K562 (cell line): ENCODE data around the gene COL23A1. TPM values are rescaled to one million over a fixed set of nuclear protein-coding genes. Genes with fewer than 3 reads are reported as not detected.

ENCODE experiments used
- ATAC-seq: fragments of 200-7000 bp; cut with Tn5 transposase; 3 replicates; pipeline ENCODE4 v1.9.1; 2020; ENCODE audit warnings: moderate library complexity
- BruUV-seq: library from RNA; stranded (reverse); fragments of 400-500 nt; replicated peaks from 2 replicates; lab custom pipeline; 2021; lab: Mats Ljungman, UMichigan
- CTCF ChIA-PET: fragments of 300-600 bp; formaldehyde crosslinking; extraction: SDS; loops from one replicate; lab custom pipeline; 2021; ENCODE audit warnings: low intra/inter-chr PET ratio; lab: Yijun Ruan, JAX
- POLR2A ChIA-PET: fragments of 300-600, 350-650 bp; sonication (Branson Sonifier 250); formaldehyde crosslinking; extraction: SDS; loops from one replicate; lab custom pipeline; 2021; ENCODE audit warnings: antibody characterized with exemption, inconsistent platforms; lab: Yijun Ruan, JAX
- DNase-seq, 4 experiments: peaks; one replicate each; pipeline versions ENCODE4 v3.0.0 to v3.0.0-alpha.2; 2011 to 2018; ENCODE audit warnings: low spot score in 3 of 4, mixed read lengths in 3 of 4; ENCODE audit errors: extremely low read depth in 1 of 4
- FAIRE-seq: peaks from 2 replicates; lab custom pipeline; 2011; peaks lifted over from hg19 to GRCh38; lab: Jason Lieb, UNC
- H2AFZ ChIP-seq: 2 replicates; pipeline ENCODE4 v1.6.0; 2011; ENCODE audit warnings: low read depth, low read length, control low read depth, inconsistent platforms
- H3K27ac ChIP-seq: fragments of 200-600 bp; 3 replicates; pipeline ENCODE4 v1.8.0; 2011; ENCODE audit warnings: low read depth, mild to moderate bottlenecking, control low read depth, inconsistent platforms, low read length, moderate library complexity, mixed read lengths; ENCODE audit errors: extremely low read depth
- H3K27me3 ChIP-seq, 2 experiments: fragments of 300-600 bp in 1 of 2; 2 replicates in 1 of 2; 3 replicates in 1 of 2; pipeline versions ENCODE4 v1.6.0 to v1.8.0; 2011; ENCODE audit warnings: inconsistent platforms in 2 of 2, low read length in 2 of 2, mild to moderate bottlenecking in 1 of 2, mixed read lengths in 1 of 2, moderate library complexity in 1 of 2; ENCODE audit not compliant: control insufficient read depth in 2 of 2, insufficient read depth in 2 of 2
- H3K36me3 ChIP-seq: fragments of 300-600 bp; 3 replicates; pipeline ENCODE4 v1.8.0; 2011; ENCODE audit warnings: mild to moderate bottlenecking, low read length, inconsistent platforms; ENCODE audit not compliant: control insufficient read depth, insufficient read depth
- H3K4me1 ChIP-seq, 2 experiments: fragments of 200-600 bp in 1 of 2; replicated peaks in 1 of 2; 2 replicates in 1 of 2; 3 replicates in 1 of 2; pipeline versions ENCODE4 v1.5.1 to v1.8.0; 2011; ENCODE audit warnings: inconsistent platforms in 2 of 2, low read length in 2 of 2, mild to moderate bottlenecking in 1 of 2, mixed read lengths in 1 of 2, moderate library complexity in 1 of 2; ENCODE audit not compliant: control insufficient read depth in 2 of 2, insufficient read depth in 2 of 2
- H3K4me2 ChIP-seq: 2 replicates; pipeline ENCODE4 v1.6.1; 2011; ENCODE audit warnings: low read length, control low read depth, inconsistent platforms, mixed read lengths; ENCODE audit not compliant: insufficient read depth
- H3K4me3 ChIP-seq: fragments of 200-600 bp; sonication (generic), shearing (Covaris generic); 2 replicates; pipeline ENCODE4 v1.5.1; 2016; ENCODE audit warnings: control low read depth, inconsistent platforms
- H3K79me2 ChIP-seq: fragments of 200-600 bp; 3 replicates; pipeline ENCODE4 v1.8.0; 2011; ENCODE audit warnings: low read length, inconsistent platforms; ENCODE audit not compliant: control insufficient read depth, insufficient read depth
- H3K9ac ChIP-seq, 2 experiments: 2 replicates each; pipeline versions ENCODE4 v1.6.0 to v1.6.1; 2011; ENCODE audit warnings: low read depth in 2 of 2, low read length in 2 of 2, control low read depth in 1 of 2, inconsistent platforms in 1 of 2, mild to moderate bottlenecking in 1 of 2, mixed read lengths in 1 of 2; ENCODE audit not compliant: insufficient read depth in 1 of 2
- H3K9me1 ChIP-seq: one replicate; pipeline ENCODE4 v1.6.0; 2011; ENCODE audit warnings: inconsistent platforms, mild to moderate bottlenecking, low read length, moderate library complexity; ENCODE audit not compliant: control insufficient read depth, insufficient read depth
- H3K9me3 ChIP-seq: replicated peaks from 2 replicates; pipeline ENCODE4 v1.5.1; 2011; ENCODE audit warnings: low read depth, low read length, inconsistent platforms; ENCODE audit not compliant: control insufficient read depth, insufficient read depth
- H4K20me1 ChIP-seq: replicated peaks from 2 replicates; pipeline ENCODE4 v1.6.1; 2011; ENCODE audit warnings: low read length, inconsistent platforms, mixed read lengths; ENCODE audit not compliant: control insufficient read depth, insufficient read depth
- CXXC5 ChIP-seq: fragments of 250-450 bp; sonication (Bioruptor Pico); IDR thresholded peaks from 2 replicates; pipeline ENCODE4 v1.8.0; 2022; ENCODE audit warnings: inconsistent platforms, mild to moderate bottlenecking, moderate library complexity
- E2F3 ChIP-seq: fragments of 250-450 bp; sonication (Bioruptor Pico); IDR thresholded peaks from 2 replicates; pipeline ENCODE4 v1.4.0; 2020; ENCODE audit warnings: mild to moderate bottlenecking
- HDAC6 ChIP-seq: IDR thresholded peaks from 2 replicates; pipeline ENCODE4 v1.6.1; 2012; ENCODE audit warnings: low read depth, mild to moderate bottlenecking, control low read depth, inconsistent platforms, low read length, moderate library complexity
- HNRNPUL1 ChIP-seq: fragments of 200-400 bp; formaldehyde crosslinking; IDR thresholded peaks from 2 replicates; pipeline ENCODE4 v1.6.1; 2017; ENCODE audit warnings: low read length
- MXI1 ChIP-seq: IDR thresholded peaks from 2 replicates; pipeline ENCODE4 v1.6.1; 2011; ENCODE audit warnings: low read depth, mild to moderate bottlenecking, improper control_type of control experiment, low read length
- NFXL1 ChIP-seq: fragments of 450-650 bp; formaldehyde crosslinking; IDR thresholded peaks from 2 replicates; pipeline ENCODE4 v1.4.0; 2021; ENCODE audit warnings: mild to moderate bottlenecking
- POLR3G ChIP-seq: IDR thresholded peaks from 2 replicates; pipeline ENCODE4 v1.6.1; 2011; ENCODE audit not compliant: insufficient read length, insufficient replicate concordance; ENCODE audit errors: extremely low read depth
- TCFL5 ChIP-seq: fragments of 250-450 bp; sonication (Bioruptor Pico); conservative IDR thresholded peaks from 2 replicates; pipeline ENCODE4 v1.6.1; 2021; ENCODE audit warnings: mild to moderate bottlenecking, moderate library complexity, matching md5 sums
- TGIF2 ChIP-seq: sonication (generic); formaldehyde crosslinking; IDR thresholded peaks from 2 replicates; pipeline ENCODE4 v1.8.1; 2022; ENCODE audit warnings: mild to moderate bottlenecking, missing genetic modification reagents, moderate library complexity
- TRIM28 ChIP-seq: fragments of 450-650 bp; IDR thresholded peaks from 2 replicates; pipeline ENCODE4 v1.6.1; 2017
- ZNF561 ChIP-seq: fragments of 450-650 bp; formaldehyde crosslinking; conservative IDR thresholded peaks from 2 replicates; pipeline ENCODE4 v1.4.0; 2020; ENCODE audit warnings: mild to moderate bottlenecking, moderate library complexity
- WGBS: fragments of 100-300 bp; shearing (Covaris generic); methylation state at CpG from one replicate; pipeline ENCODE4 v1.1.6; 2016; ENCODE audit warnings: low coverage, mixed read lengths; ENCODE audit not compliant: insufficient coverage; ENCODE audit errors: missing lambda C conversion rate; 5-methylcytosine and 5-hydroxymethylcytosine counted together
- in situ Hi-C: fragments of 300-500 bp; cut with MboI; formaldehyde crosslinking; loops from 4 replicates; pipeline ENCODE4 v1.15.0; 2018; ENCODE audit warnings: inconsistent platforms, mixed read lengths
- intact Hi-C: fragments of 100-400 bp; cut with micrococcal nuclease; formaldehyde crosslinking; loops from 2 replicates; pipeline ENCODE4 v1.14.2; 2022
- polyA plus RNA-seq, 8 experiments: library from polyadenylated mRNA; depleted of rRNA in 4 of 8; stranded (reverse) in 5 of 8; unstranded in 3 of 8; fragments of >200 nt; fragmentation: Nextera tagmentation in 2 of 8; fragmentation: Illumina TruSeq in 1 of 8; extraction: Ambion mirVana in 2 of 8; extraction: Trizol in 1 of 8; gene quantifications; 2 replicates each; pipeline versions ENCODE4 v1.2.1 to v1.2.3, GENCODE V29; 2011 to 2014; ENCODE audit warnings: inconsistent platforms in 1 of 8, missing spikeins in 1 of 8
- total RNA-seq, 7 experiments: library from RNA; depleted of rRNA in 6 of 7; stranded (reverse); fragments of >200 nt in 6 of 7; fragmentation: Illumina TruSeq in 2 of 7; extraction: Trizol in 2 of 7; gene quantifications; 2 replicates each; pipeline versions ENCODE4 v1.2.1 to v1.2.3, GENCODE V29; 2011 to 2021; ENCODE audit warnings: low replicate concordance in 1 of 7

Gene COL23A1
- total and polyA plus RNA-seq, 9 of the 15 experiments (the other 6 are each of a cell fraction or from before 2014, with no cell fraction given) = 0.09 TPM; not detected in 8

- no peak overlapping the region for H3K4me2 ChIP-seq
- H4K20me1 ChIP-seq = no peaks in the 10 kb centered on the region
- H3K27me3 ChIP-seq = peaks cover 2 to 37% of the 10 kb centered on the region in 2 experiments; a peak in 4 of 5 replicates
- DNase-seq (no peak), FAIRE-seq (no peak), ATAC-seq (no peak)
- POLR2A ChIA-PET = no interaction called here
- 26% methylated on average over 7 of the region's 9 CpGs for WGBS
- H3K9me1 ChIP-seq = no peaks in the 10 kb centered on the region
- in situ Hi-C loops = no loop called here
- no peaks in the 10 kb centered on the region for H3K9me3 ChIP-seq
- peaks cover 0 to 5% of the 10 kb centered on the region in 2 experiments; a peak in 2 of 5 replicates for H3K4me1 ChIP-seq
- no peak overlapping the region for H3K27ac ChIP-seq
- H3K36me3 ChIP-seq = no peaks in the 10 kb centered on the region
- no peak overlapping the region for H3K4me3 ChIP-seq
- BruUV-seq = no TSS peak
- CTCF ChIA-PET = no interaction called here
- H3K79me2 ChIP-seq = no peaks in the 10 kb centered on the region
- H3K9ac ChIP-seq = no peak overlapping the region
- TF ChIP-seq POLR3G = no peak
- TF ChIP-seq CXXC5 (CRISPR knock-in tag) = no peak
- no peak overlapping the region for H2AFZ ChIP-seq
- intact Hi-C loops = no loop called here
Measured at GRCh38 chr5:178548746-178549145, 41.4 kb downstream of the COL23A1 start.

GRCh38 chr5:178547753-178548415 is 42.3 kb downstream of the COL23A1 start:
- Histone ChIP-seq H3K9me1 (no peaks in the 10 kb centered on the region), H3K79me2 (no peaks in the 10 kb centered on the region), H3K4me3 (no peak overlapping the region), H3K27me3 (peaks cover 2 to 46% of the 10 kb centered on the region in 2 experiments; a peak in 4 of 5 replicates), H3K9me3 (no peaks in the 10 kb centered on the region), H2AFZ (no peak overlapping the region), H4K20me1 (no peaks in the 10 kb centered on the region), H3K4me2 (no peak overlapping the region), H3K36me3 (no peaks in the 10 kb centered on the region), H3K27ac (no peak overlapping the region), H3K4me1 (peaks cover 0 to 5% of the 10 kb centered on the region in 2 experiments; a peak in 2 of 5 replicates), H3K9ac (no peak overlapping the region)
- FAIRE-seq (no peak), DNase-seq (no peak), ATAC-seq (no peak)
- ChIA-PET CTCF (no interaction called here), POLR2A (no interaction called here)
- no TSS peak for BruUV-seq
- WGBS = 32% methylated on average over 5 of the region's 6 CpGs
- intact Hi-C loops = no loop called here
- TF ChIP-seq TRIM28 (no peak), ZNF561 (CRISPR knock-in tag) (no peak), TGIF2 (CRISPR knock-in tag) (no peak), NFXL1 (CRISPR knock-in tag) (no peak), HDAC6 (no peak), E2F3 (no peak), TCFL5 (no peak), HNRNPUL1 (no peak), MXI1 (no peak)
- in situ Hi-C loops = no loop called here
